GM18502 (cell line): ENCODE measurements around the gene CD207.
"Not testable (repeated sequence)": the region's sequence is repeated elsewhere in the genome, so short reads cannot be mapped to it uniquely, and the experiment has no call there.

Source experiments
- ATAC-seq: cut with Tn5 transposase; IDR thresholded peaks from one replicate; pipeline ENCODE4 v1.9.1; 2021; ENCODE audit warnings: mild to moderate bottlenecking; ENCODE audit not compliant: unreplicated experiment, poor library complexity

Gene CD207

GRCh38 chr2:70835643-70836042 lies at the start of gene CD207:
CD207 (minus strand) TSS chr2:70835816; CDS start chr2:70835776, 40 bp downstream.
- ATAC-seq: no peak

GRCh38 chr2:70878543-70878942 lies 42.9 kb upstream of the CD207 start:
- not testable (repeated sequence) for ATAC-seq

GRCh38 chr2:70876138-70876537 lies 40.5 kb upstream of the CD207 start:
- ATAC-seq: not testable (repeated sequence)

- no peak for ATAC-seq
These were observed 37.9 kb upstream of the CD207 start for GRCh38 chr2:70873541-70873940.

GRCh38 chr2:70871398-70872211 lies 36.0 kb upstream of the CD207 start:
- peak; percentile 73 for ATAC-seq

- no peak for ATAC-seq
These were observed 35.2 kb upstream of the CD207 start for GRCh38 chr2:70870790-70871189.

- ATAC-seq: no peak
These were observed 33.4 kb upstream of the CD207 start for GRCh38 chr2:70868970-70869369.

GRCh38 chr2:70861777-70862625 lies 26.4 kb upstream of the CD207 start:
- no peak for ATAC-seq

- ATAC-seq: no peak
These were observed 20.1 kb upstream of the CD207 start for GRCh38 chr2:70855667-70856066.

GRCh38 chr2:70854411-70854810 lies 18.8 kb upstream of the CD207 start:
- ATAC-seq: no peak

GRCh38 chr2:70852824-70853223 lies 17.2 kb upstream of the CD207 start:
- ATAC-seq: no peak

- ATAC-seq: peak; percentile 94
These were observed 16.1 kb upstream of the CD207 start for GRCh38 chr2:70851704-70852103.

GRCh38 chr2:70850925-70851324 lies 15.3 kb upstream of the CD207 start:
- ATAC-seq: no peak

GRCh38 chr2:70842401-70842800 lies 6.8 kb upstream of the CD207 start:
- ATAC-seq: no peak

GRCh38 chr2:70837980-70838925 lies 2.6 kb upstream of the CD207 start:
- ATAC-seq: no peak

- no peak for ATAC-seq
These were observed 735 bp downstream of the CD207 start for GRCh38 chr2:70834881-70835280.

- no peak for ATAC-seq
These were observed 1.5 kb downstream of the CD207 start for GRCh38 chr2:70834106-70834505.

- no peak for ATAC-seq
These were observed 2.4 kb downstream of the CD207 start for GRCh38 chr2:70833246-70833645.

- ATAC-seq: no peak
These were observed 3.2 kb downstream of the CD207 start for GRCh38 chr2:70832386-70832785.

- no peak for ATAC-seq
These were observed 3.8 kb downstream of the CD207 start for GRCh38 chr2:70831861-70832260.
